Fibroblast of lung (primary cell): ENCODE results near the gene MYZAP. TPM values are rescaled to one million over a fixed set of nuclear protein-coding genes. Genes with fewer than 3 reads are reported as not detected.

Source experiments
- DNase-seq, 2 donors: peaks; one replicate each; pipeline versions ENCODE4 v3.0.0 to v3.0.0-alpha.2; 2010; ENCODE audit warnings: low read depth in 2 of 2
- H2AFZ ChIP-seq: 2 replicates; pipeline ENCODE4 v1.5.1; 2012; ENCODE audit warnings: low read length, control low read depth, inconsistent platforms
- H3K27ac ChIP-seq: 2 replicates; pipeline ENCODE4 v1.5.1; 2011; ENCODE audit warnings: low read length, control low read depth; ENCODE audit not compliant: insufficient read depth
- H3K27me3 ChIP-seq: 2 replicates; pipeline ENCODE4 v1.5.1; 2011; ENCODE audit warnings: mild to moderate bottlenecking, low read length; ENCODE audit not compliant: control insufficient read depth, insufficient read depth
- H3K36me3 ChIP-seq: 2 replicates; pipeline ENCODE4 v1.5.1; 2011; ENCODE audit warnings: low read length; ENCODE audit not compliant: control insufficient read depth, insufficient read depth
- H3K4me1 ChIP-seq: 2 replicates; pipeline ENCODE4 v1.5.1; 2011; ENCODE audit warnings: low read length; ENCODE audit not compliant: control insufficient read depth, insufficient read depth; ENCODE audit errors: extremely low read depth
- H3K4me2 ChIP-seq: 2 replicates; pipeline ENCODE4 v1.5.1; 2011; ENCODE audit warnings: low read length, control low read depth; ENCODE audit not compliant: insufficient read depth; ENCODE audit errors: extremely low read depth
- H3K4me3 ChIP-seq, 4 experiments: fragments of 200-600 bp in 1 of 4; sonication (generic) in 1 of 4; replicated peaks in 1 of 4; 2 replicates each; pipeline ENCODE4 v1.5.1; 2011 to 2016; ENCODE audit warnings: low read length in 4 of 4, low read depth in 3 of 4, mild to moderate bottlenecking in 3 of 4, control low read depth in 2 of 4, inconsistent platforms in 1 of 4, mixed read lengths in 1 of 4; ENCODE audit not compliant: insufficient read depth in 1 of 4; ENCODE audit errors: control extremely low read depth in 1 of 4
- H3K79me2 ChIP-seq: 2 replicates; pipeline ENCODE4 v1.5.1; 2012; ENCODE audit warnings: mild to moderate bottlenecking, low read length, inconsistent platforms; ENCODE audit not compliant: control insufficient read depth, insufficient read depth
- H3K9ac ChIP-seq: 2 replicates; pipeline ENCODE4 v1.5.1; 2011; ENCODE audit warnings: mild to moderate bottlenecking, low read length, control low read depth; ENCODE audit not compliant: insufficient read depth
- H3K9me3 ChIP-seq: 2 replicates; pipeline ENCODE4 v1.5.1; 2012; ENCODE audit warnings: low read depth, low read length; ENCODE audit not compliant: control insufficient read depth, insufficient read depth
- H4K20me1 ChIP-seq: 2 replicates; pipeline ENCODE4 v1.5.1; 2011; ENCODE audit warnings: low read length; ENCODE audit not compliant: control insufficient read depth, insufficient read depth; ENCODE audit errors: extremely low read depth
- EZH2 ChIP-seq: IDR thresholded peaks from 2 replicates; pipeline ENCODE4 v1.5.1; 2012; ENCODE audit warnings: low read length, control low read depth, mild to moderate bottlenecking; ENCODE audit errors: missing control alignments
- polyA plus RNA-seq, 2 donors: library from polyadenylated mRNA; depleted of rRNA in 1 of 2; stranded (reverse) in 1 of 2; unstranded in 1 of 2; fragments of >200 nt; gene quantifications; 2 replicates each; pipeline ENCODE4 v1.2.1, GENCODE V29; 2011 to 2012; ENCODE audit warnings: missing spikeins in 1 of 2
- total RNA-seq: library from RNA; depleted of rRNA; stranded (reverse); fragments of >200 nt; gene quantifications from 2 replicates; pipeline ENCODE4 v1.2.1, GENCODE V29; 2014
- TF ChIP-seq, protein P1 (sequence below), 2 donors: IDR thresholded peaks in 1 of 2; conservative IDR thresholded peaks in 1 of 2; 1 replicate in 1 of 2; 2 replicates in 1 of 2; pipeline ENCODE4 v1.5.1; 2011 to 2012; ENCODE audit warnings: low read length in 2 of 2, control low read depth in 1 of 2, inconsistent platforms in 1 of 2, low read depth in 1 of 2, mild to moderate bottlenecking in 1 of 2

Gene MYZAP
- total and polyA plus RNA-seq, 2 donors (not counting 1 experiment from before 2014, with no cell fraction given) = 0.17 TPM; not detected in 1

DNA sequence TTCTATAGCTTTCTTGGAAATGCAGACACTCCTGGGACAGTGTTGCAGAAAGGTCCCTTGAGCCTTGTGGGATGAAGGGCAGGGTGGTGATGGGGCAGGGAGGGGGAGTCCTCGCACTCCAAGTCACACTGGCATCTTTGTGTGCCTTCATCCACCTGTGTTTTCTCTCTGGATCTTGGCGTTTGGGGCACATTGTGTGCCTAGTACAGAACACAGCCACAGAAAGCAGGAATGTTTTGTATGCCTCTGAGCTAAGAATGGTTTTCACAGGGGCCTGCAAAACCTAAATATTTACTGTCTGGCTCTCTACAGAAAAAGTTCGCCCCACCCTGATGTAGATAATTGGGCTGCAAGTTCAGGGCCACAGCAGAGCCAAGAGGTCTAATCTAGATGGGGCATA is 5.7 kb downstream of the MYZAP start:
- no peak overlapping the region for H3K9ac ChIP-seq
- no peak overlapping the region for H3K4me2 ChIP-seq
- H3K27me3 ChIP-seq = peaks cover 12% of the 10 kb centered on the region
- no peaks in the 10 kb centered on the region for H3K9me3 ChIP-seq
- H3K4me1 ChIP-seq = no peaks in the 10 kb centered on the region
- no peak overlapping the region for H2AFZ ChIP-seq
- no peaks in the 10 kb centered on the region for H3K79me2 ChIP-seq
- TF ChIP-seq, protein P1, sequence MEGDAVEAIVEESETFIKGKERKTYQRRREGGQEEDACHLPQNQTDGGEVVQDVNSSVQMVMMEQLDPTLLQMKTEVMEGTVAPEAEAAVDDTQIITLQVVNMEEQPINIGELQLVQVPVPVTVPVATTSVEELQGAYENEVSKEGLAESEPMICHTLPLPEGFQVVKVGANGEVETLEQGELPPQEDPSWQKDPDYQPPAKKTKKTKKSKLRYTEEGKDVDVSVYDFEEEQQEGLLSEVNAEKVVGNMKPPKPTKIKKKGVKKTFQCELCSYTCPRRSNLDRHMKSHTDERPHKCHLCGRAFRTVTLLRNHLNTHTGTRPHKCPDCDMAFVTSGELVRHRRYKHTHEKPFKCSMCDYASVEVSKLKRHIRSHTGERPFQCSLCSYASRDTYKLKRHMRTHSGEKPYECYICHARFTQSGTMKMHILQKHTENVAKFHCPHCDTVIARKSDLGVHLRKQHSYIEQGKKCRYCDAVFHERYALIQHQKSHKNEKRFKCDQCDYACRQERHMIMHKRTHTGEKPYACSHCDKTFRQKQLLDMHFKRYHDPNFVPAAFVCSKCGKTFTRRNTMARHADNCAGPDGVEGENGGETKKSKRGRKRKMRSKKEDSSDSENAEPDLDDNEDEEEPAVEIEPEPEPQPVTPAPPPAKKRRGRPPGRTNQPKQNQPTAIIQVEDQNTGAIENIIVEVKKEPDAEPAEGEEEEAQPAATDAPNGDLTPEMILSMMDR (conservative IDR thresholded peaks at IDR 0.05 in 1 of 2, IDR thresholded peaks at IDR 0.05 in 1 of 2; ENCODE audit: low read depth in 1 of 2, low read length in 2 of 2) = no peak
- TF ChIP-seq EZH2 = no peak
- no peak overlapping the region for H3K4me3 ChIP-seq
- no peaks in the 10 kb centered on the region for H4K20me1 ChIP-seq
- no peaks in the 10 kb centered on the region for H3K36me3 ChIP-seq
- no peak for DNase-seq
- H3K27ac ChIP-seq = no peak overlapping the region

DNA sequence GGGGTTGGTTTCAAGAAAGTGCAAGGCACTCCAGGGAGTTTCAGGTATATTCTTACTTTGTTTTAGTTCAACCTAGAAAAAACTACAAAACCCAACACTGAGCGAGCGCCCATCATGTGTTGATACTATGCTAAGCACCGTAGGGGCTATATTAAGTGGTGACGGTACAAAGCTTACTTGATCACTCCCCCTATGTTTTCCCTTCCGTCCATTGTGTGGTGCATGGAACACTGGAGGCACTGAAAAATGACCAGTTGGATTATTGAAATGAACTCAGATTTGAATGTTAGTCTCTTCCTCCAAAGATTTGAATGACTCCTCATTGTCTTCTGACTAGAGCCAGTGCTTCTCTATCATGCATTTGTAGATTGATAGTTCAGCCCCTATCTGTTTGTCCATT is 6.6 kb downstream of the MYZAP start:
- H3K9me3 ChIP-seq = no peaks in the 10 kb centered on the region
- H3K27me3 ChIP-seq = peaks cover 7% of the 10 kb centered on the region
- no peak for DNase-seq
- no peak overlapping the region for H3K9ac ChIP-seq
- H3K4me1 ChIP-seq = no peaks in the 10 kb centered on the region
- no peak overlapping the region for H3K4me2 ChIP-seq
- TF ChIP-seq, protein P1 (conservative IDR thresholded peaks at IDR 0.05 in 1 of 2, IDR thresholded peaks at IDR 0.05 in 1 of 2; ENCODE audit: low read depth in 1 of 2, low read length in 2 of 2) = no peak
- TF ChIP-seq EZH2 = no peak
- no peak overlapping the region for H3K27ac ChIP-seq
- no peak overlapping the region for H2AFZ ChIP-seq
- H3K36me3 ChIP-seq = no peaks in the 10 kb centered on the region
- no peaks in the 10 kb centered on the region for H3K79me2 ChIP-seq
- H4K20me1 ChIP-seq = no peaks in the 10 kb centered on the region
- H3K4me3 ChIP-seq = no peak overlapping the region

DNA sequence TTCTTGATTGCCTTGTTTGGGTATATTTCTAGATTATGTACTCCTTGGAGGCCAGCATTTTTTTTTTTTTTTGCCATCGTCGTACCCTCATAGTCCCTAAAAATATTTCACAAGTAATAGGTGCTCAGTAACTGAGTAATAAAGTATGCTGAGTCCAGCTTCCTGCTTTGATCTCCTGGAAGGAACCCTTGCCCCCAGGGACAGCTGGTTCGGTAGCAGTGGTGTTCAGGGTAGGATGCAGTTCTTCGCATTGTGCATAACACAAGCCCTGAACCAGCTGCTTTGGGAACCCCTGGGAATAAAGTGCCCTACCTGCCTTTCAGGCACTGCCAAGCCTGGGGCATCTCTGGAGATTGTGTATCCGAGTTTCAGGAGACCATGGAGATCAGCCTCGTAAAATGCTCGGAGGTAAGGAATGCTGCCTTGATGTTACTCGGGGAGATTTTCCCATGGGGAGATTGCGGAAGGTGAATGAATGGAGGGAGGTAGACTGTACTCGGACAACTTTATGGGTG is 7.6 kb downstream of the MYZAP start:
- Histone ChIP-seq H3K36me3 (no peaks in the 10 kb centered on the region), H3K27ac (no peak overlapping the region), H3K79me2 (no peaks in the 10 kb centered on the region)

More for the DNA sequence above, 7.6 kb downstream of the MYZAP start:
- Histone ChIP-seq H2AFZ (no peak overlapping the region), H3K9me3 (no peaks in the 10 kb centered on the region), H3K4me3 (no peak overlapping the region), H3K9ac (no peak overlapping the region), H3K4me1 (no peaks in the 10 kb centered on the region), H4K20me1 (no peaks in the 10 kb centered on the region), H3K4me2 (no peak overlapping the region), H3K27me3 (peaks cover 7% of the 10 kb centered on the region)
- no peak for TF ChIP-seq EZH2
- TF ChIP-seq, protein P1 (conservative IDR thresholded peaks at IDR 0.05 in 1 of 2, IDR thresholded peaks at IDR 0.05 in 1 of 2; ENCODE audit: low read depth in 1 of 2, low read length in 2 of 2) = no peak
- DNase-seq = no peak
